AG04449 (cell line): ENCODE results near the gene ST3GAL2.

Experiments used
- CTCF ChIA-PET: fragments of 350-600 bp; formaldehyde crosslinking; extraction: SDS; loops from one replicate; lab custom pipeline; 2021; ENCODE audit warnings: antibody characterized with exemption; lab: Yijun Ruan, JAX
- POLR2A ChIA-PET: fragments of 400-600, 350-600 bp; formaldehyde crosslinking; extraction: SDS; loops from one replicate; lab custom pipeline; 2020; ENCODE audit warnings: antibody characterized with exemption, inconsistent platforms; lab: Yijun Ruan, JAX
- DNase-seq: peaks from one replicate; pipeline ENCODE4 v3.0.0-alpha.2; 2010; ENCODE audit warnings: low read depth, low spot score
- H3K4me3 ChIP-seq: 2 replicates; pipeline ENCODE4 v1.5.1; 2011; ENCODE audit warnings: low read depth, mild to moderate bottlenecking, control low read depth, low read length
- CTCF ChIP-seq: IDR thresholded peaks from one replicate; pipeline ENCODE4 v1.5.1; 2011; ENCODE audit warnings: mild to moderate bottlenecking, moderate library complexity, low read length, control low read depth, inconsistent platforms; ENCODE audit not compliant: insufficient read depth; ENCODE audit errors: missing control alignments

ST3GAL2 gene

DNA sequence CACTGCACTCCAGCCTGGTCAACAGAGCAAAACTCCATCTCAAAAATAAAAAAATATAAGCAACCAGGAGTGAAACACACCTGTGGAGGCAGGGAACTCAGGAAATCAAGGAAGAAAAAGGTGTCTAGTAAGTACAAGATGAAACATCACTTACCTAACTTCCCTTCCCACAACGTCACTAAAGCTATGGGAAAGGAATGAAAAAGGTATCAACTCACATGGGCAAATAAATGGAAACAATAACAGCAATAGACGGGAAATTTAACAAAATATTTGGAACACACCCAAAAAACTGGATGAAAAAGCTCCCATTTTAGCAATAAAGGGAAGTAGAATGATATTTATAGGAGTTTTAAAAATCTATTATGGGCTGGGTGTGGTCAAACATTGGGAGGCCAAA is 61.1 kb downstream of the ST3GAL2 start:
- no peak overlapping the region for H3K4me3 ChIP-seq
- ChIA-PET CTCF (interaction anchor here (1.4 to 9.4 kb wide), 4 partner anchors 9 to 275 kb away, joined by 4 to 79 read pairs (median 4); no protein-coding TSS in a partner anchor), POLR2A (no interaction called here)
- no peak for DNase-seq
- TF ChIP-seq CTCF, result no peak

GRCh38 chr16:70375636-70376611 is 63.0 kb downstream of the ST3GAL2 start:
- POLR2A ChIA-PET, result interaction anchor here (0.8 to 1.0 kb wide), 2 partner anchors 62 to 115 kb away, joined by 3 read pairs; no protein-coding TSS in a partner anchor
- no peak for TF ChIP-seq CTCF
- DNase-seq, result no peak
- CTCF ChIA-PET, result interaction anchor here (1.2 to 9.4 kb wide), 3 partner anchors 8 to 277 kb away, joined by 4 to 79 read pairs (median 4); no protein-coding TSS in a partner anchor
- H3K4me3 ChIP-seq, result no peak overlapping the region

GRCh38 chr16:70374213-70374612 is 64.7 kb downstream of the ST3GAL2 start:
- no peak for DNase-seq
- POLR2A ChIA-PET, result no interaction called here
- no peak overlapping the region for H3K4me3 ChIP-seq
- no peak for TF ChIP-seq CTCF
- CTCF ChIA-PET, result interaction anchor here (9.4 kb wide), 1 partner anchor 279 kb away, joined by 79 read pairs; no protein-coding TSS in a partner anchor

- ChIA-PET POLR2A (interaction anchor here (0.5 to 1.0 kb wide), 3 partner anchors 25 to 150 kb away, joined by 3 to 4 read pairs (median 3); partner anchors contain the start of gene COG4), CTCF (interaction anchor here (1.1 to 9.4 kb wide), 3 partner anchors 12 to 280 kb away, joined by 3 to 79 read pairs (median 3); no protein-coding TSS in a partner anchor)
- TF ChIP-seq CTCF, result no peak
Observed at GRCh38 chr16:70372921-70373728, 65.8 kb downstream of the ST3GAL2 start.

GRCh38 chr16:70370924-70371323 is 68.0 kb downstream of the ST3GAL2 start:
- ChIA-PET POLR2A (no interaction called here), CTCF (interaction anchor here (1.5 to 4.1 kb wide), 2 partner anchors 9 to 282 kb away, joined by 4 to 62 read pairs; no protein-coding TSS in a partner anchor)
- TF ChIP-seq CTCF, result no peak
- DNase-seq, result no peak
- H3K4me3 ChIP-seq, result no peak overlapping the region

More at GRCh38 chr16:70372921-70373728, 65.8 kb downstream of the ST3GAL2 start:
- DNase-seq, result no peak
- H3K4me3 ChIP-seq, result no peak overlapping the region
